ENCODE measurements around the gene GRIK4.

The GRIK4 gene

DNA sequence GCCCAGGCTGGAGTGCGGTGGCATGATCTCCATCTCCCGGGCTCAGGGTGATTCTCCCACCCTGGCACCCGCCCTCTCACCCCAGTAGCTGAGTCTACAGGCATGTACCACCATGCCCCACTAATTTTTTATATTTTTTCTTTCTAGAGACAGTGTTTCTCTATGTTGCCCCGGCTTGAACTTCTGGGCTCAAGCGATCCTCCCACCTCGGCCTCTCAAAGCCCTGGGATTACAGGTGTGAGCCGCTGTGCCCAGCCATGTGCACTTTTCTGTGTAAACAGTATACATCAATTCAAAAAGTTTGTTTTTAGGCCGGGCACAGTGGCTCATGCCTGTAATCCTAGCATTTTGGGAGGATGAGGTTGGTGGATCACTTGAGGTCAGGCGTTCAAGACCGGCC is 14.7 kb downstream of the GRIK4 start:
- no peak for DNase-seq (ENCODE audit: low spot score)

DNA sequence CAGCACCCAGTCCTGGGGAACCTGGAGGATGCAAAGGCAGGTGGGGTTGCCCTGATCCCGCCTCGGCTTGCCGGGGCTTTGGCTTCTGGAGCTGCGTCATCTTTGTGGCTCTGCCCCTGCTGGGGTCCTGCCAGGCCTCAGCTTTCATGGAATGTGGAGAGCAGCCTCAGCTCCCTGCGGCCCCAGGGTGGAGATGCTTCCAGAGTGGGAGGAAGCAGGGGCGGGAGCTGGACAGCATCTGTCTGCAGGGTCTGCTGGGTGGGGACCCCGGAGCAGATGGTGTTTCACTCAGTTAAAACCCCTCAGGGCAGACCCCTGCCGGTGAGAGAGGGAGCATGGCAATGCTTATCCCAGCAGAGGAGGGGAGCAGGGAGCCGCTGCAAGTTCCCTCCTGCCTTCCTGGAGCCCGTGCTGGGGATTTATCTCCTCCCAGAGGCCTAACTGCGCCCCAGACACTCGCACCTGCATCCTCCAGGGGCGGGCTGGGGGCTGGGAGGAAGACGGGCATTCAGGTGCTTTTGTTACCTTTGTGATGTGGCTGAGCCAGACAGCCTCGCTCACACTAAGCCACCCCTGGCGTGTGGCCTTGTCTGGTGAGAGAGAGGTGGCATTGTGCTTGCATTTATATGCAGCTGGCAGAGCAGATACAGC is 15.7 kb downstream of the GRIK4 start:
- no peak for DNase-seq (ENCODE audit: low spot score)

DNA sequence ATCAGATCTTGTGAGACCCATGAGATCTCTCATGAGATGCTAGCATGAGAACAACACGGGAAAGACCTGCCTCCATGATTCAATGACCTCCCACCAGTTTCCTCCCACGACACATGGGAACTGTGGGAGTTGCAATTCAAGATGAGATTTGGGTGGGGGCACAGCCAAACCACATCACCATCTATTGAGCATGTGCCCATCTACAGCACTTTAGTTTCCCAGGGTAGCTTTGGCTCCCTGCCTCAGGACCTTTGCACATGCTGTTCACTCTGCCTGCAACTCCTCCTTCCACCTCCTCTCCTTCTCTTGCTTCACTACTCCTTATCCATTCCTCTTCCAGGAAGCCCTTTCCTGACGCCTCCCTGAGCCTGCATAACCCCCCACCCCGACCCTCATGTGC is 17.2 kb downstream of the GRIK4 start:
- no peak for DNase-seq (ENCODE audit: low spot score)

DNA sequence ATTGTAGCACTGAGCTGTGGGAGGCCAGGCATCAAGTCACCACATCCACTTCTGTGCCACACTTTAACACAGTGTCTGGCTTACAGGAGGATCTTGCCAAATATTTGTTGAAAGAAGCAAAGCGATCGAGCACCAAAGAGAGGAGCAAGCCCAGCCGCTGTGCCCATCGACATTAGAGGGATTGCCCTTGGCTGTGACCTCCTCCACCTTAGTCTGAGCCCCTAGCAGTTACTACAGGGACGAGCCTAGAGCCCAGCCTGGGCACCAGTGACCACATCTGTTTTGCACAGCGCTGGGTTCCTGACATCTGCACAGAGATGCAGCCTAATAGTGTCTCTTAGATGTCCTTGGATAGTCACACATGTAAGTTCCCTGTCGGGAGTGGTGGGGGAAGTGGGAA is 17.7 kb downstream of the GRIK4 start:
- no peak for DNase-seq (ENCODE audit: low spot score)

DNA sequence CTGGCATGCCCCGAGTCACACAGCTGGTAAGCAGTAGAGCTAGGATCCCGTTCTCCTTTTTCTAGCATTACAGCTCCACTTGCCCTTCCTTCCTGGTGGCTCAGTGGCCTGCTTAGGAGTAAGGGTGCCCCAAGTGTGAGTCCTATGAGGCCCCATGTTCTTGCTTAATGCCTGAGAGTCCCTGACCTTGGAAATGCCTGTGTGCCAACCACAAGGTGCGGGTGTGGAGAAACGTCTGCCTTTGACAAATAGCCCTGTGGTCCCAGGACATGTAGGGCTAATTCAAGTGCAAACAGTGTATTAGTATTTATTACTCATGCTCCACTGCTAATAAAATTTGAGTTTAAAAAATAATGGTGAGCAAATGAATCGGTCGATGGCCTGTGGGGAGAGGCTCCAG is 18.4 kb downstream of the GRIK4 start:
- no peak for DNase-seq (ENCODE audit: low spot score)

DNA sequence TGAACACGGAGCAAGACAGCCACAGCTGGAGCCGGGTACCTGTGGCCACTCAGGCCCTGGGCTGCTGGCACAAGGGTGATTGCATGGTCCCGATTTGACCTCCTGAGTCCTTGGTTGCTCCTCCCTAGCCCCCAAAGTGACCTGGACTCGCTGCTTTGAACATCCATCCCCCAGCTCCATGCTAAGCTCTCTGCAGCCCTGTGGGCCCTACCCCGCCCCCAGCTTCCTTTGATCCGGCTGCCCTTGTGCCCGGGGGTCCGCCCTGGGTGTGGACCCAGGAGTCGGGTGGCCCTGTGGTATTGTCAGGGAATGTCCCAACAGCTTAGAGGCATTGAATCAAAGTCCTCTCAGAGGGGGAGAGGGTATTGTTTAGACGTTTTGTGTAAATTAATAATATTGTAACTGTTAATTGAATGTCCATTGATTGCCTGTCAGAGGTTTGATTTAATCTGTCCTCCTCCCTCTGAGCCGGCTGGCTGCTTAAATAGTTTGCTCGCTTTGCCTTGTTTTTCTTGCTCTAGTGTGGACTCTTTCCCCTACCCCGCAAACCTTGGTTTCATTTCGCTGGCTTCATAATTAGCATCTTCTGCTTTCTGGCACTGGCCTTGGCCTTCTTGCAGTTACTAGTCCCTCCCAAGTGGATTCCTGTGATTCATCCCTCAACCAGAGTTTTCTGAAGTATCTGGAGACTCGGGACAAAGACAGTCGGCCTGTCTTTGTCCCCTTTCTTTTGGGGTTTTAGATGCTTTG is 20.7 kb downstream of the GRIK4 start:
- no peak for DNase-seq (ENCODE audit: low spot score)

DNA sequence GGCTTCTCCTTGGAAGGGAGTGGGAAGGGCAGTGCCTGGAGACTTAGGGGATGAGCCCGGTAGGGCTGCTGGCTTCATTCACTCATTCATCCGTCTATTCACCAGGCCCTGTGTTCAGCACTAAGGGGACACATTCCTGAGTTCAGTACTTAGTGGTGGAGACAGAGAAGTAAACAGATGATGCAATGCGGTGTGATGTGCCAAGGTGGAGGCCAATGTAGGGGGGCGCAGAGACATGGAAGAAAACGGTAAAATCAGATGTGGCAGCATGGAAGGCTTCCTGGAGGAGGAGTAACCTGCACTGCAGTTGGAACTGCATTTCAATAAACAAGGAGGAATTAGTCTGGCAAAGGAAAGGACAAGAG is 21.3 kb downstream of the GRIK4 start:
- DNase-seq (ENCODE audit: low spot score), result no peak

DNA sequence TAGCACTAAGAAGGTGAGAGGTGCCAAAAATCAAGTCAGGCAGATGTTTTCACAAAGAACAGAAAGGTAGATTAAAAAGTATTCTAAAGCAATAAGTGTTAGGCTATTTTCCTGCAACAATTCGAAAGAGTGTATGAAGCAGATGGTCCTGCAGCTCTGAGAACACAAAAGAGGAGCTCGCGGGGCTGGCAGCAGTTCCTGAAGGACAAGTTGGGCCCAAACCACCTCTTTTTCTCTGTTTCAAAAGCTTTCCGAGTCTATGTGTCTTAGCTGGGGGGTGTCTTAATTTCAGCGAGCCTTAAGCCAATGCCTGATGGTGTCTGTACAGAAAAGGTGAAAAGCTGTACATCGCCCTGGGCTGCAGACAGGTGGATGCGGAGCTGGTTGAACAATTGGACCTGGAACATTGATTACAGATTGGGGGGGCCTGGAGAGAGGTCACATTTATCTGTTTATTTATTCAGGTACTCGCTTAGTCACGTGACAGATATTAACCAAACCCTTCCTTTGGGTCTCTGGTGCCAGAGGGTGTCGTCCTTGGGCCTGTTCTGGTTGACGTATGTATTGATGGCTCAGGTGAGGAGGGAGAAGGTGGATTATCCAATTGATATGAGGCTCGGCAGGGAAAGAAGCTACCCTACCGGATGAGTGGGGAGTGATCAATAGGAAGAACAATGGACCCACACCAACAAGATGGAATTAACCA is 24.7 kb downstream of the GRIK4 start:
- no peak for DNase-seq (ENCODE audit: low spot score)

DNA sequence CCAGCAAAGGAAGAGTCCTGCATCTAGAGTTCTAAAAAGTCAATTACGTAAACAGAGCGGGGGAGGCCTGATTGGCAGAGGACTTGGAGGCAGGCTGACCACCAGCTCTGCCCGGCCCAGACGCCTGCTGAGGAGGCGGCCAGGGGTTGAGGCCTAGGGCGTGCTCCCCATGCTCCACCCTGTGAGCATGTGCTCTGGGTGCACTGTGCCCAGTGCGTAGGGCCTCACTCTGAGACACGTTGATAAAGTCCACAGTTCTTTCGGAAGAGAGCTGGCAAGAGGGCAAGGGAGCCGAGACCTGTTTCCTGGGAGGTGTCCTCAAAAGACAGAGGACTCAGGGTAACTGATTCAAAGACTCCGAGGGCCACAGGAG is 25.2 kb downstream of the GRIK4 start:
- DNase-seq (ENCODE audit: low spot score), result no peak

DNA sequence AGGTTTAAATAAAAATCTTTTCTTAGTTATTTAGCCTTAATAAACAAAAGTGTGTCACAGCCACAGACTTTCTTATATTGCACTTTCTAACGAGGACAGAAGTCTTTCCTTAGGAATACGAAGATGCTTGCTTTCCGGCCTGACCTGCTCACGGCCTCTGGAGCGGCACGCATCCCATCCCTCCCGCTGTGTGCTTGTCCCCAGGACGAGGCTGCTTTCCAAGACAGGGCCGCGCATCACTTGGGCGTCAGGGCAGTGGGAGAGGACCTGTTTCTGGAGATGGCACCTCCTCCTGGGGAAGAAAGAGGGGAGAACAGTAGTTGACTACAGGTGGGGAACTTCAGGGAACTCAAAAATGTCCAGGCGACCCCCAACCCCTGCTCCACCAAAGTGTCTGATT is 26.4 kb downstream of the GRIK4 start:
- no peak for DNase-seq (ENCODE audit: low spot score)

DNA sequence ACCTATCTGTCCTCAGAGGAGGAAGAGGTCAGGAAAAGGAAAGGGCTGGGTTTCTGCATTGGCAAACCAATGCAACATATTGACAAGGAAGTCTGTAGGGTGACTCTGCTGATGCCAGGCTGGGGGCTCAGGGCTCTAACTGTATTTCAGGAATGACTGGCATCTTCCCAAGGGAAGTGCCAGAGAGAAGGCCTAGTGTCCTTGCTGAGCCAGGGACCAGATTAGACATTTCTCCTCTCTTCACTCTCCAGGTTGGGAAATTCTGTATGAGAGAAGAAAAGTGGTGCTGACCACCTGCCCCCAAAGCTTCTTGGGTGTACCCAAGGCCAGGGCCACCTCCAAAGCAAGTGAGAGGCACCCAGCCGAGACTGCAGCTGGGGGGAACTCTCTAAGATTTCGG is 27.2 kb downstream of the GRIK4 start:
- no peak for DNase-seq (ENCODE audit: low spot score)

DNA sequence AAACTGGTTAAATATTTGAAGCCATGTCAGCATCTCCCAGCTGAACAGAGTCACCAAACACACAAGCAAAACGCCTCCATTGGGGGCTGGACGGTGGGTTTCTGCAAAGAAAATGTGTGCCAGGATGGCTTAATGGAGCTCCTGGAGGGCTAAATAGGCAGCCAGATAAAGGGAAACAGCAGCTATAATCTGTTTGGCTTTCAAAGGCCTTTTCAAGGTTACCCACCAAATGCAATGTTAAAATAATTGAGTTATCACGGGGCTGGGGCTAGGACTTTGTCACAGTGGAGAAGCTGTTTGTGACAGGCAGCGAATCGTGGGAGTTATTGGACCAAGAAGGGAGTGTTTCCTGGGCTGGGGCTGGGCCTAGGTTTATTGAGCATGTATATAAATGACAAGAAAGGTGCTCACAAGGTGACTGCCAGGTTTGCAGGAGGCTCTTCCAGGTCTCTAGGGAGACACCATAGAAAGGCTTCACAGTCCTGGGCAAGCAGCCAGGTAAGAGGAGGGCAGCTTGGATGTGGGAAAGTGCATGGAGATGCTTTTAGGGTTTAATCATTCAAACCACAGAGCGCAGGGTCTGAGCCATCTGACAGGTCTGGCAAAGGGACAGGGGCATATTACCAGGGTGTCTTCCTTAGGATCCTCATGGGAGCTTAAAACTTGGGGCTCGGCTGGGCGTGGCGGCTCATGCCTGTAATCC is 28.3 kb downstream of the GRIK4 start:
- no peak for DNase-seq (ENCODE audit: low spot score)

DNA sequence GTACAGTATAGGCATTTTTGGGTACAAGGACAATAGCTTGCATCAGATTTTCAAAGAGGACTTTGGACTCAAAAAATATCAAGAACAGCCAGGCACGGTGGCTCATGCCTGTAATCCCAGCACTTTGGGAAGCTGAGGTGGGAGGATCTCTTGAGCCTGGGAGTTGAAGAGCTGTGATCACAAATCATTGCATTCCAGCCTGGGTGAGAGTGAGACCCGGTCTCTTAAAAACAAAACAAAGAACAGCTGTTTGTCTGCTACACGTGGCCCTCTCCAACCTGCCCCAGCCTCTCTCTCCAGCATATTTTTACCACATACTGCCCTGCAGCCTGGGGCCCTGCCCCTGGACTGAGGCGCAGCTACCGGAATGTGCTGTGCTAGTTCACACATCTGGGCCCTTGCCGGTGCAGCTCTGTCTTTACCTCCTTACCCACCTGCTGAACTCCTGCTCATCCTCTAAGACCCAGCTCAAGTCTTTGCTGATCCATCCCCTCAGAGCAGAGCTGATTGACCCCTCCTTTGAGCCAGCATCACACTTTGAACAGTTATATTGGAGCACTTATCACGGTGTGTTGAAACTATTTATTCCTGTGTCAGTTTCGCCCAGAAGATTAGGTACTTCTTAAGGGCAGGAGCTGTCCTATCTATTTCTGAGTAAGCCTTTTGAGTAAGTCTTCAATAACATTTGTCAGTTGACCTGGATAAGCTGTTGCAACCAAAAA is 29.4 kb downstream of the GRIK4 start:
- DNase-seq (ENCODE audit: low spot score), result no peak

DNA sequence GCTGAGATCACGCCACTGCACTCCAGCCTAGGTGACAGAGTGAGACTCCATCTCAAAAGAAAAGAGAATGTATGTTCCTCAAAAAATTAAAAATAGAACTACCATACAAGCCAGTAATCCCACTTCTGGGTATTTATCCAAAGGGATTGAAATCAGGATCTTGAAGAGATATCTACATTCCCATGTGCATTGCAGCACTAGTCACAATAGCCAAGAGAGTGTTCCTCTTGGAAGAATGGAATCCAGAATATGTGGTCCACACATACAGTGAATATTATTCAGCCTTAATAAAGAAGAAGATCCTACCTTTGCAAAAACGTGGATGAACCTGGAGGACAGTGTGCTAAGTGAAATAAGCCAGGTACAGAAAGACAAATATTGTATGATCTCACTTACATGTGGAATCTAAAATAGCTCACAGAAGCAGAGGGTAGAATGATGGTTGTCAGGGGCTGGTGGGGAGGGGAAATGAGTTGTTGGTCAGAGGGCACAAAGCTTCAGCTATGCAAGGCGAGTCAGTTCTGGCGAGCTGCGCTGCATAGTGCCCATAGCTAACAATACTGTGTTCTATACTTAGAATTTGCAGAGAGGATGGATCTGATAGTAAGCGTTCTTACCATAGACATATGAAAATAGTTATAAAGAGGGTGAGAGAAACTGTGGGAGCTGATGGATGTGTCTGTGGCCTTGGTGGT is 32.1 kb downstream of the GRIK4 start:
- no peak for DNase-seq (ENCODE audit: low spot score)

DNA sequence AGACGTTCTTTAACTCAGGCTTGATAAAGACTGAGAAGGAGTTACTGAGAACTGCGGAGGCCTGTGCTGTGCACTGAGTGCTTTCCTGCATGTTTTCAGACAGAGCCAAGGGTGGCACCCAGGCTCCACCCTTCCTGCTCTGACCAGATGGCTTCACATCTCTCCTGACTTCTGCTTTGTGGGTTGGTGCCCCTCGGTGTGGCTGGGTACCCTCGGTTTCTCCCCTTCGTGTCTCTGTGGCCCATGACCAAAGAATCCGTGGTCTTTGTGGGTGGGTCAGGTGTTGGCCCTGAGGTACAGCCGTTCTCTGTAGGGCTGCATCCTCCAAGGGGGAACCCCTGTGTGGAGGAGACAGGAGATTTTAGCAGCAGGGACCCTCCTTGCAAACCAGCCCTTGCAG is 34.3 kb downstream of the GRIK4 start:
- no peak for DNase-seq (ENCODE audit: low spot score)

DNA sequence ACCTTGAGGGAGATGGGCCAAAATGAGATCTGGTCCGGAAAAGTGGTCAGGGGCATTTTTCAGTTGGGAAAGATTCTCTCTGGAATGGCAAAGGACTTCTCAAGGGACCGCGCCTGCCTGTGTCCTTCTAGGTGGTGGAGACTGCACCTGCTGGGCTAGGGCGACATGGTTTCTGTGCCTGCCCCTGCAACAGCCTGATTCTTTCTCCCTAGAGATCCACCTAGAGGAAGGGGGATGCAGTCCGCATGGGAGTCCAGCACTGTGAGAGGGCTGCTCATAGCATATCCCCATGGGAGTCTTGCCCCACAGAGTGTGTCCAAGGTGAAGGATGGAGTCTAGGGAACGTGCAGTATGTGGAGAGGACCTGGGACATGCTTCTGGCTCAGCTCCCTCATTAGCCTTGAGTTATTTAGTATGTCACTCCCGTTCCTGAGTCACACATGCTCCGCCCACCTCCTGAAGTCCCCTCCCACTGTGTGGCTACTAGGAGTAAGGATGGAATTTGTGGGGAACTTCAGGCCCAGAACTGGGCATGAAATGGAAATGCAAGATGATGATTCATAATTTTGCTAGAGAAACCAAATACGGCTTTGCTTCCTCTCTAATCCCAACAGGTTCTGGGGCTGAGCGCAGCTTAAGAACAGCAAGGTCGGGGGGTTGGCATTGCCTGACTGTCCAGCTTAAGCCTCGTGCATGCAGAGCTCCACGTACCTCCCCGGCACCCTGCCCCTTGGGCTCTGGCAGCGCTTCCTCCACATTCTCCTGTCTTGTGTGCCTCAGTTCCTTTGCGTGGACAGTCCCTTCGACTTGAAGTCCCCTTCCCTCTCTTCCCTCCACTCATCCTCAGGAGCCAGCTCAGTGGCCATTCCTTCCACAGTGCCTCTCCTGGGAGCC is 35.0 kb downstream of the GRIK4 start:
- DNase-seq (ENCODE audit: low spot score), result no peak

DNA sequence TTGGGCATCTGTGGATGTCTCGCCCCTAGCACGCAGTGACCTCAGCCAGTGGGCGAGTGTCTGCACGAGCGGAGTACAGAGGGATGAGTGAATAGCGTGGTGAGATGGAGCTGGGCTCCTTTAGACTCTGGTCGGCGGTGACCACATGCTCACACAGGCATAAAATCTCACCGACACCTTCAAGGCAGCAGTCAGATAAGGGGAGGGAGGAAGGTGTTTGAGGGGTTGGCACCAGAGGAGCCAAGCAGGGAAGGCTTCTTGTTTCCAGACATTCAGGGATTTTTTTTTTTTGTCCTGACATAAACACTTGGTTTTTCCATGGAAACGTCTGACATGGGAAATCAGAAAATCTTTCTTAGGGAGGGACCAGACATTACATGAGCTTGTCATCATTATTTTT is 35.8 kb downstream of the GRIK4 start:
- DNase-seq (ENCODE audit: low spot score), result no peak

DNA sequence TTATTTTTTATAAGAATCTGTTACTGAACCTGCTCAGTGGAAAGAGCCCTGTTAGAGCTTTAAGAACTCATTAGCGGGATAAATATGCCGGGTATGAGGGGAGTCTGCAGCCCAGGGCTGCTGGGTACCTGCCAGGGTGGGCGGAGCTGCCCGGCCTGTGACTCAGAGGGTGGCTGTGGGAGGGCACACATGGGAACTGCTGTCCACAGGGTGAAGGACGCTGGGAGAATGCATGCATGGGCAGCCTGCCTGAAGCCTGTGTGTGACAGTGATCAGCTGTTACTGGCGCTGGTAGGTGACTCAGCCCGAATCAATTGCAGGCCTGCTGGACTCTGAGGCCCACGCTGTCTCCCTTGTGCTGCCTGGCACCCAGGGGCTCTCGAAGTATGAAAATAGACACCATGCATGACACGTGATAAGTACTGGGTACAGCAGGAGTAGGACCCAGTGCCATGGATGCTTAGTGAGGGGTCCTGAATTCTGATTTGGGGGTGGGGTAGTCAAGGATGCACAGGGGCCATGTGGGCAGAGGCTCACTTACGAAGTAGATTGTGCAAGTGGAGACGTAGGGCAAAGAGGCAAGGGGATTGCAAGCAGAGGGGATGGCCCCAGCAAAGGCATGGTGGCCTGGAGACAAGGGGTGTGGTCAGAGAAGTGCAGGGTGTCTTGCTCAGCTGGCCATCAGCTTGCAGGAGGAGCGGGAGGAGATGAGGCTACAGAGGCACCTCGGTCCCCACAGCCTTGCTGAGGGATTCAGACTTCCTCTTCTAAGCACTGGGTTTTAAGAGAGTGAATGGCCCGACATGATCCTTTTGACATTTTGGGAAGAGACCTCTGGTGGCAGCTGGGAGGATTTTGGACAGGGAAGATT is 36.5 kb downstream of the GRIK4 start:
- DNase-seq (ENCODE audit: low spot score), result no peak

DNA sequence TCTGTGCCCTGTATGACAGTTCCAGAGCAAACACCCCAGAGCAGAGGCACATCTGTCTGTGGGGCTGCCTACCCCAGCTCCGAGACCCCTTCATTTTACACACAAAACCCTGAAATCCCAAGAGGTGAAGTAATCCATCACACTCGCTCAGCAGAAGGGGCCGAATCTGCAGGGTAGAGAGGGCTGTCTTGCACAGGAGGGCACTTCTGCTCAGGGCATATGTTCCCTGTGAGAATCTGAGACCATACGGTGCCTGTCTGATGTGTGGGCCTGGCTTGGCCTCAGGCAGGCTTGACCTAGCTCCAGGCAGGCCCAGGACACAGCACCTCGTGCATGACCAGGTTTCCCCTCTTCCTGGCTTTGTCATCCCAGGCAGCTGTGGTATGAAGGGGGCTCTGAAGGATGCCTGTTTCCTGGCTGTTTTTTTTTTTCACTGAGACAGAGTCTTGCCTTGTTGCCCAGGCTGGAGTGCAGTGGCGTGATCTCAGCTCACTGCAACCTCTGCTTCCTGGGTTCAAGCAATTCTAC is 37.2 kb downstream of the GRIK4 start:
- DNase-seq (ENCODE audit: low spot score), result no peak

Measured in hematopoietic multipotent progenitor cell treated with erythropoietin and hydrocortisone succinate and interleukin-3 and kit ligand, for 17 days (in vitro differentiated cells).